NCI-H1417 (cell line): ENCODE measurements around the gene DHX16.
"Not testable (repeated sequence)": the region's sequence is repeated elsewhere in the genome, so short reads cannot be mapped to it uniquely, and the experiment has no call there.

Experiments used
- DNase-seq, 3 experiments: peaks; one replicate each; lab custom pipeline; 2025; lab: John Stamatoyannopoulos, UW

DHX16 gene

GRCh38 chr6:30678964-30679726, 6.3 kb upstream of the DHX16 start:
- DNase-seq = peak; percentile 61 to 79 (median 67)

DNA sequence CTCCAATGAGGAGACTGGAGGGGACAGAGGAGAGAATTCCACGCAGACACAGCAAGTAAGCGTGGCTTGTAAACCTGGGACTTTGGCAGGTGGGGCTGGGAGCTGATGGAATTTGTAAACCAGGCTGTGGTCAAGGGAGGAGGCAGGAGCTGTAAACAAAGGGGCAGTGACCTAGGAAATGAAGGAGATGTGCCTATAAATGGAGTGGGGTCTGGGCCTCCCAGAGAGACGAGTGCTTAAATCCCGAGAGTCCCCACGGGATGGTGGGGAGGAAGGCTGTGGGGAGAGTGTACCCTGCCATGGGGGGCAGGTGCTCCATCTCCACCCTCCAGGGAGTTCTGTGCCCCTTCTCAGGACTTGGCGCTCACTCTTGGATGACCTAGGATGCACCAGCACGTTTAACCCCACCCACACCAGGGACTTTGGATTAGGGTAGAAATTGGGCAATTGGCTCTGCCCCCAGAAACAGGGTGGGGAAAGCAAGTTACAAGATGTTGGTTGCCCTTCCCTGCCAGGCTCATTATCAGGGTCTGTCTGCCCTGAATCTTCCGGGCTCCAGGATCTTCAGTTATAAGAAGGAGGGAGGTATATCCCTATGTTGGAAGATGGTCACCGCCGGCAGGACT, 4.0 kb upstream of the DHX16 start:
- no peak for DNase-seq

- no peak for DNase-seq
These were observed 1.9 kb downstream of the DHX16 start for GRCh38 chr6:30670760-30671527.

- DNase-seq = not testable (repeated sequence)
These were observed 6.5 kb downstream of the DHX16 start for GRCh38 chr6:30666300-30666699.

DNA sequence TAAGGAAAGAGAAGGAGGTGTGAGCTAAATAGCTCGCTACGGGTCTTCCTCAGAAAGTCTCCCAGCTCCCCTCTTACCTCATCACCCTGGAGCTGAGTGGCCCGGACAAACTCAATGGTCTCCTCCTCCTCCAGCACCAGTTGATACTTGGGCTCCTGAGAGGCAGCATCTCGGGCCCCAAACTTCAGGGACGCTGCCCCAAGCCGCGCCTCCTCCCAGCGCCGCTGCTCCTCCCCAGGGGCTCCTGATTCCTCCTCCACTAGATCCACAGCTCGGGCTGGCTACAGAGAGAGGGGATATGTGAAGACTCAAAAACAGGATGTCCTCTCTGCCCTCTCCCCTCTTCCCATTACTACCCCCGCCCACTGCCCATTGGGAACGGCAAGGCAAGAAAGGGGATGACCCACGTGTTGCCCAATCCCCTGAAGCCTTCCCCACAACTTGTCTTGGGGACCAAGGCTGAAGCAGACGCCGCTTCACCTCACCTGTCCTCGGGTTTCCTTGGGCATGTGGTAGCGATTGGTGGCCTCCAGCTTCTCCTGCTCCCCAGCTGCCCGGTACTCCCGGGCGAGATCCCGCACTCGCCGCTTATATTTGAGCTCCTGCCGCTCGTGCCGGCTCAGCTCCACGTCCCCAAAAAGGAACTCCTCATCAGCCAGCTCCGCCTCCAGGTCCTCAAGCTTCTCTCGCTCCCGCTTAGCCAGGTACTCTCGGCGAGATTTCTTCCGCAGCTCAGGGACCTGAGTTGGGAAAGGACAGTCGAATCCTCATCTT, 7.6 kb downstream of the DHX16 start:
- DNase-seq = no peak

DNA sequence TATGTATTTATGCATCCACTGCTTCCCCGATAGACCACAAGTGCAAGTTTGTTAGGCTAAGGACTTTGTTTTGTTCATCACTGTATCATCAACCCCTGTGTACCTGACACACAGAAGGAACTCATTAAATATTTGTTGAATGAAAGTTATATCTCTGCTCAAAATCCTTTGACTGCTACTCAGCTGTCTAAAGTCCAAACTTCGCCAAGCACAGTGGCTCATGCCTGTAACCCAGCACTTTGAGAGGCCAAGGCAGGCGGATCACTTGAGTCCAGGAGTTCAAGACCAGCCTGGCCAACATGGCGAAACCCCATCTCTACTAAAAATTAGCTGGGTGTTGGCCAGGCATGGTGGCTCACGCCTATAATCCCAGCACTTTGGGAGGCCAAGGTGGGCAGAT, 14.9 kb downstream of the DHX16 start:
- not testable (repeated sequence) for DNase-seq

GRCh38 chr6:30657454-30657853, 15.4 kb downstream of the DHX16 start:
- DNase-seq = no peak

- no peak for DNase-seq
These were observed 16.3 kb downstream of the DHX16 start for GRCh38 chr6:30656513-30656912.

- no peak for DNase-seq
These were observed 17.1 kb downstream of the DHX16 start for GRCh38 chr6:30655743-30656094.

DNA sequence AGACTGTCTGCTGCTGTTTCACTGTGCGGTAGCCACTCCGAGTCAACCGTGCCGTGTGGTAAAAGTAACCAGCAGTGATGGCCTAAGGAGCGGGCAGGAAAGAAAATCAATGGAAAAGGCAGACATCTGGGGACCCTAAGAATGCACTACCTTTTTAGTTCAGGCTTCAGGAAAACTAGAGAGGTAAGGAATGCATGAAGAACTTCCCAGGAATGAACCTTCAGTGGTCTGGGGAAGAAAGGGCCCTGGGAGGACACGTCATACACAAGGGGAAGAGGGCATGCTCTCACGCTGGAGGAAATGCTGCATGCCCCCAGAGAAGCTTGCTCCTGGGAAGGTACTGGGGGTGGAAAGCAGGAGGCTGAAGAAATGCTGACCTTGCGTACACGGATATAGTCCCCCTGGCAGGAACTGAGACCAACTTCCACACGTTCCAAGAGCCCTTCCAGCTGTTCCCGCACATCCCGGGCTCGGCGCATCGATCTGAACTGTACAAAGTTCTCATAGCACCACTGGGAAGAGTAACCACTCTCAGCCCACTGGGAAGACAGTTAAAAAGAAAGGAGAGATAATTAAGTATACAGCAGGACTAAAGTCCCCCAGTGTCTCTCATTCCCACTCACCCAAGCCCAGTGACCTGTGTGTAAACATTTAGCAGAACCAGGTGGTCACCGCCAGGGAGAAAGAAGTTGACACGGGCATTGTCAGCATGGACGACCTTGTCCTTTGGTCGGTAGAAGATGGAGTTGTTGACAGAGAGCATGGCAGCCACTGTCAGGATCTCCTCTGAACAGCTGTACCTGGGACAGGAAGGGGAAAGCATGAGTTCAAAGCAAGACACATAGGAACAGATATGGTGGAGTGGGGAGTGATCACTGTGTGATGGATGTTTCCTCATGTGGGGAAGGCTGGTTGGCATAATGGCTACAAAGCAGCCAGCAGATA, 17.7 kb downstream of the DHX16 start:
- no peak for DNase-seq

- DNase-seq = no peak
These were observed 21.7 kb downstream of the DHX16 start for GRCh38 chr6:30651143-30651542.

DNA sequence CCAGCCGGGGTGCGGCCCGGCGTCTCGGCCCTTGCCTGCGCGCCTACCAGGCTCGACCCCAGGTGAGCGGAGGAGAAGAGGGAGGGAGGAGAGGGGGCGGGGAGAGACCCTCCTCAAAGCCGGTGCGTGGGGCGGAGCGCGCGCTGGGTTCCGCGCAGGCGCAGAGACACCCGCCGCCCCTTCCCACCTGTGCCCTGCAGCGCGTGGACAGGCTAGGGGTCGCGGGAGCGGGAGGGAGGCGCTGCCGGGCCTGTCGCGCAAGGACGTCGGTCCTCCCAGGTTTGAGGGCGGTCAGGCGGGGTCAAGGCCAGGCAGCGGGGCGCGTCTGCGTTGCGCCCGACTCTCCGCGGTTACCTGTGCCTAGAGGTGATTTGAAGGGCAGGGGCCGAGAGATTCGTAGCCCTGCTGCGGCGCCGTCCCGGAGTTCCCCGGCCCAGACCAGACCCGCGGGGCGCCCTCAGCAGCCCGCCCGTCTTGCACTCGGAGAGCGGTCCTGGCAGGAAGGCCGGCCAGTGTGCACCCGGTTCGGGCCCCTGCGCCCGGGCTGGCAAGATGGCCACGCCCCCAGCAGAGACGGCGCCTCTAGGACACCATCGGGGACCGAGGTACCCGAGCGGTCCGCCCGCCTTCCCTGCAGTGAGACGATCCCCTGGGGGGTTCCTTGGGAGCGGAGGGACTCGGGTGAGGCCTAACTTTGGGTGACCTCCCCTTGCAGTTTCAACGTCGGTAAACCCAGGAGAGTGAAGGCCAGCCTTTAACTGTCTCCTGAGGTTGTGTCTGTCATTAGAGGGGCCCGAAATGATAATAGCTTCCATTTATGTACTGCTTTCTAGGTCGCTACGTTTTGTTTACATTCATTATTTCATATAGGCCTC, 25.3 kb downstream of the DHX16 start:
- DNase-seq = peak; percentile 86 to 96 (median 95)

GRCh38 chr6:30646450-30647241, 26.2 kb downstream of the DHX16 start, which contains the start of gene C6orf136:
Gene C6orf136, plus strand, starts transcription at chr6:30647133. Its CDS starts 99 bp downstream, at chr6:30647232.
- peak; percentile 91 to 96 (median 95) for DNase-seq

DNA sequence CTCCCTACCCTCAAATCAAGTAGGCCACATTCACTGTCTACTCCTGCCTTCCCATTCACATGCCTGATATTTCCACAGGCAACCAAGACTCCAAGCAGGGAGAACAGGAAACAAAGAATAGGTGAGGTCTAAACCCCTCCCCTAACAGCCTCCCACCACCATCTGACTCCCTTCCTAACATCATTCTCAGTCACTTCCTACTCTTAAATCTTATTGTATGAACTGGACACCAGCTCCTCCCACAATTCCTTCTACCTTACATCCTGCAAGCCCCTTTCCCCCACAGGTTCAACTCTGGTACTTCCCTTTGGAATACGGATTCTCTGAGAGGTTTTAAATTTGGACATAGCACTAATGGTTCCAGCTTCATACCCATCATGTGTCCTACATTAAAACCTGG, 26.8 kb downstream of the DHX16 start:
- DNase-seq = no peak

GRCh38 chr6:30644769-30645168, 28.0 kb downstream of the DHX16 start:
- no peak for DNase-seq

GRCh38 chr6:30643656-30644055, 29.1 kb downstream of the DHX16 start:
- no peak for DNase-seq

DNA sequence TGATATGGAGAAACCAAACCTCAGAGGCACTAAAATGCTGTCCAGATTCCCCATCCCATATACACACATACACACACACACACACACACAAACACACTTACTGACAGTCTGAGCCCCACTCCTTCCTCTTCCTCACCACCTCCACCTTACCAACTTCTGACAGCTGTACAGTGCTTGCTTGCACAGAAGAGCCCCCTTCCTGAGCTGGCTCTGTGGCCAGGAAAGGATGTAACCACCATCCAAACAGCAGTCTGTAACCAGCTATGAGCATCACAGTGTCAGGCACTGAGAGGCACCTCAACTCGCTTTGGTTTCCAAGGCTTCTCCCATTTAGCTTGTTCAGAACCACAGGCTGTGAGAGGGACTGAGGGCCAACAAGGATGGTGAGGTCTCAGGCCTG, 31.8 kb downstream of the DHX16 start:
- no peak for DNase-seq

DNA sequence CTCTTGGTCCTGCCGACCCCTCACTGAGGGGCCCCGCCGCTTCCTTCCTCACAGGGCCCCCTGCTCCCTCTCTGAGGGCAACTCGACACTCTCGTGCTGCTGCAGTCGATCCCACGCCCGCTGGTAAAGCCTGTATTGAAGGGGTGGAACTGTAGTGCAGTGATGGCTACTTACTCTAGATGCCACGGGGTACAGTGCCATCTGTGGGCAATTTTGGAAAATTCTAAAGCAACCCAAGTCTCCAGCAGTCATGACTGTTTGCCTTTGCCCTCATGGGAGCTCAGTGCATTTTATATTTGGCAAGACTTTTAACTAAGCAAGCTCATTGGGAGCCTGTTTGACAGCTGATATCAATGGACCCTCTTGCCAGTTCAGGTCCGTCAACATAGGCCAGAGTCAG, 32.3 kb downstream of the DHX16 start:
- no peak for DNase-seq

- no peak for DNase-seq
These were observed 37.0 kb downstream of the DHX16 start for GRCh38 chr6:30635834-30636233.
